ENCODE results near the gene KCNMA1.
"Not testable (repeated sequence)": the region's sequence is repeated elsewhere in the genome, so short reads cannot be mapped to it uniquely, and the experiment has no call there.

The KCNMA1 gene

GRCh38 chr10:77417359-77417758 lies 220.2 kb downstream of the KCNMA1 start:
- Histone ChIP-seq H3K4me1 (ENCODE audit: control insufficient read depth, insufficient read depth, low read length, poor library complexity, severe bottlenecking) (peaks cover 31% of the 10 kb centered on the region), H3K27ac (ENCODE audit: low read depth, low read length, severe bottlenecking) (no peak overlapping the region), H3K36me3 (ENCODE audit: control insufficient read depth, insufficient read depth, low read length) (no peaks in the 10 kb centered on the region), H3K4me3 (ENCODE audit: extremely low read depth, insufficient read depth, low read length, poor library complexity, severe bottlenecking) (no peak overlapping the region), H3K9me3 (ENCODE audit: control insufficient read depth, low read length) (no peaks in the 10 kb centered on the region)
- WGBS, 2 experiments (ENCODE audit: insufficient coverage in 2 of 2), result 90 to 92% methylated on average over 4 to 5 of the region's 5 CpGs

- H3K36me3 ChIP-seq (ENCODE audit: control insufficient read depth, insufficient read depth, low read length), result no peaks in the 10 kb centered on the region
- peak overlapping the region; percentile 82 for H3K27ac ChIP-seq (ENCODE audit: low read depth, low read length, severe bottlenecking)
- 82 to 86% methylated on average over 10 of the region's 14 CpGs for WGBS, 2 experiments (ENCODE audit: insufficient coverage in 2 of 2)
- no peak overlapping the region for H3K4me3 ChIP-seq (ENCODE audit: extremely low read depth, insufficient read depth, low read length, poor library complexity, severe bottlenecking)
- peaks cover 31% of the 10 kb centered on the region for H3K4me1 ChIP-seq (ENCODE audit: control insufficient read depth, insufficient read depth, low read length, poor library complexity, severe bottlenecking)
- no peaks in the 10 kb centered on the region for H3K9me3 ChIP-seq (ENCODE audit: control insufficient read depth, low read length)
These were observed 221.1 kb downstream of the KCNMA1 start for GRCh38 chr10:77416311-77417135.

GRCh38 chr10:77415313-77415960 lies 222.2 kb downstream of the KCNMA1 start:
- H3K36me3 ChIP-seq (ENCODE audit: control insufficient read depth, insufficient read depth, low read length), result no peaks in the 10 kb centered on the region
- no peak overlapping the region for H3K4me3 ChIP-seq (ENCODE audit: extremely low read depth, insufficient read depth, low read length, poor library complexity, severe bottlenecking)
- H3K9me3 ChIP-seq (ENCODE audit: control insufficient read depth, low read length), result no peaks in the 10 kb centered on the region
- no peak overlapping the region for H3K27ac ChIP-seq (ENCODE audit: low read depth, low read length, severe bottlenecking)
- peaks cover 31% of the 10 kb centered on the region for H3K4me1 ChIP-seq (ENCODE audit: control insufficient read depth, insufficient read depth, low read length, poor library complexity, severe bottlenecking)
- WGBS, 2 experiments (ENCODE audit: insufficient coverage in 2 of 2), result 81 to 94% methylated on average over 5 to 6 of the region's 6 CpGs

- no peaks in the 10 kb centered on the region for H3K36me3 ChIP-seq (ENCODE audit: control insufficient read depth, insufficient read depth, low read length)
- H3K4me1 ChIP-seq (ENCODE audit: control insufficient read depth, insufficient read depth, low read length, poor library complexity, severe bottlenecking), result peaks cover 27% of the 10 kb centered on the region
- 83% methylated on average over 5 of the region's 7 CpGs for WGBS, 2 experiments (ENCODE audit: insufficient coverage in 2 of 2)
- no peaks in the 10 kb centered on the region for H3K9me3 ChIP-seq (ENCODE audit: control insufficient read depth, low read length)
- H3K4me3 ChIP-seq (ENCODE audit: extremely low read depth, insufficient read depth, low read length, poor library complexity, severe bottlenecking), result no peak overlapping the region
- no peak overlapping the region for H3K27ac ChIP-seq (ENCODE audit: low read depth, low read length, severe bottlenecking)
These were observed 224.4 kb downstream of the KCNMA1 start for GRCh38 chr10:77413231-77413630.

- peaks cover 28% of the 10 kb centered on the region for H3K4me1 ChIP-seq (ENCODE audit: control insufficient read depth, insufficient read depth, low read length, poor library complexity, severe bottlenecking)
- WGBS, 2 experiments (ENCODE audit: insufficient coverage in 2 of 2), result 89 to 92% methylated on average over 8 of the region's 8 CpGs
- not testable (repeated sequence) for H3K36me3 ChIP-seq (ENCODE audit: control insufficient read depth, insufficient read depth, low read length); H3K9me3 ChIP-seq (ENCODE audit: control insufficient read depth, low read length); H3K4me3 ChIP-seq (ENCODE audit: extremely low read depth, insufficient read depth, low read length, poor library complexity, severe bottlenecking); H3K27ac ChIP-seq (ENCODE audit: low read depth, low read length, severe bottlenecking)
These were observed 225.0 kb downstream of the KCNMA1 start for GRCh38 chr10:77412573-77413133.

GRCh38 chr10:77411805-77412204 lies 225.8 kb downstream of the KCNMA1 start:
- WGBS, 2 experiments (ENCODE audit: insufficient coverage in 2 of 2), result 90 to 95% methylated on average over 11 of the region's 11 CpGs
- peaks cover 28% of the 10 kb centered on the region for H3K4me1 ChIP-seq (ENCODE audit: control insufficient read depth, insufficient read depth, low read length, poor library complexity, severe bottlenecking)
- no peak overlapping the region for H3K27ac ChIP-seq (ENCODE audit: low read depth, low read length, severe bottlenecking)
- no peaks in the 10 kb centered on the region for H3K9me3 ChIP-seq (ENCODE audit: control insufficient read depth, low read length)
- no peak overlapping the region for H3K4me3 ChIP-seq (ENCODE audit: extremely low read depth, insufficient read depth, low read length, poor library complexity, severe bottlenecking)
- H3K36me3 ChIP-seq (ENCODE audit: control insufficient read depth, insufficient read depth, low read length), result no peaks in the 10 kb centered on the region

GRCh38 chr10:77410523-77410922 lies 227.1 kb downstream of the KCNMA1 start:
- Histone ChIP-seq H3K4me3 (ENCODE audit: extremely low read depth, insufficient read depth, low read length, poor library complexity, severe bottlenecking) (no peak overlapping the region), H3K9me3 (ENCODE audit: control insufficient read depth, low read length) (no peaks in the 10 kb centered on the region), H3K27ac (ENCODE audit: low read depth, low read length, severe bottlenecking) (no peak overlapping the region), H3K36me3 (ENCODE audit: control insufficient read depth, insufficient read depth, low read length) (no peaks in the 10 kb centered on the region), H3K4me1 (ENCODE audit: control insufficient read depth, insufficient read depth, low read length, poor library complexity, severe bottlenecking) (peaks cover 26% of the 10 kb centered on the region)
- WGBS, 2 experiments (ENCODE audit: insufficient coverage in 2 of 2), result 81% methylated on average over 7 to 9 of the region's 9 CpGs

- peaks cover 26% of the 10 kb centered on the region for H3K4me1 ChIP-seq (ENCODE audit: control insufficient read depth, insufficient read depth, low read length, poor library complexity, severe bottlenecking)
- H3K27ac ChIP-seq (ENCODE audit: low read depth, low read length, severe bottlenecking), result no peak overlapping the region
- 77 to 94% methylated on average over 5 to 6 of the region's 7 CpGs for WGBS, 2 experiments (ENCODE audit: insufficient coverage in 2 of 2)
- no peaks in the 10 kb centered on the region for H3K36me3 ChIP-seq (ENCODE audit: control insufficient read depth, insufficient read depth, low read length)
- no peaks in the 10 kb centered on the region for H3K9me3 ChIP-seq (ENCODE audit: control insufficient read depth, low read length)
- no peak overlapping the region for H3K4me3 ChIP-seq (ENCODE audit: extremely low read depth, insufficient read depth, low read length, poor library complexity, severe bottlenecking)
These were observed 227.7 kb downstream of the KCNMA1 start for GRCh38 chr10:77409697-77410471.

- Histone ChIP-seq H3K4me3 (ENCODE audit: extremely low read depth, insufficient read depth, low read length, poor library complexity, severe bottlenecking) (no peak overlapping the region), H3K27ac (ENCODE audit: low read depth, low read length, severe bottlenecking) (no peak overlapping the region), H3K4me1 (ENCODE audit: control insufficient read depth, insufficient read depth, low read length, poor library complexity, severe bottlenecking) (peaks cover 28% of the 10 kb centered on the region), H3K9me3 (ENCODE audit: control insufficient read depth, low read length) (no peaks in the 10 kb centered on the region), H3K36me3 (ENCODE audit: control insufficient read depth, insufficient read depth, low read length) (no peaks in the 10 kb centered on the region)
- 92 to 100% methylated on average over 1 to 8 of the region's 8 CpGs for WGBS, 2 experiments (ENCODE audit: insufficient coverage in 2 of 2)
These were observed 229.3 kb downstream of the KCNMA1 start for GRCh38 chr10:77408259-77408658.

- peaks cover 28% of the 10 kb centered on the region for H3K4me1 ChIP-seq (ENCODE audit: control insufficient read depth, insufficient read depth, low read length, poor library complexity, severe bottlenecking)
- H3K27ac ChIP-seq (ENCODE audit: low read depth, low read length, severe bottlenecking), result no peak overlapping the region
- 58 to 70% methylated on average over 2 to 3 of the region's 5 CpGs for WGBS, 2 experiments (ENCODE audit: insufficient coverage in 2 of 2)
- H3K36me3 ChIP-seq (ENCODE audit: control insufficient read depth, insufficient read depth, low read length), result peaks cover 4% of the 10 kb centered on the region
- H3K9me3 ChIP-seq (ENCODE audit: control insufficient read depth, low read length), result no peaks in the 10 kb centered on the region
- no peak overlapping the region for H3K4me3 ChIP-seq (ENCODE audit: extremely low read depth, insufficient read depth, low read length, poor library complexity, severe bottlenecking)
These were observed 230.7 kb downstream of the KCNMA1 start for GRCh38 chr10:77406764-77407430.

Data from mesodermal cell (in vitro differentiated cells).